Activated CD4-positive, alpha-beta T cell treated with anti-CD3 and anti-CD28 coated beads for 36 hours (primary cell): ENCODE results near the gene POLR1B. TPM values are rescaled to one million over a fixed set of nuclear protein-coding genes. Genes with fewer than 3 reads are reported as not detected.
"Not testable (repeated sequence)": the region's sequence is repeated elsewhere in the genome, so short reads cannot be mapped to it uniquely, and the experiment has no call there.

Experiments
- ATAC-seq: fragments of 200-7000 bp; cut with Tn5 transposase; one replicate; pipeline ENCODE4 v1.10.0; 2021; ENCODE audit warnings: mild to moderate bottlenecking, moderate library complexity
- CTCF ChIA-PET: fragments of 350-600 bp; sonication (Branson Sonifier 250); formaldehyde crosslinking; loops from one replicate; lab custom pipeline; 2021; ENCODE audit warnings: antibody characterized with exemption; lab: Charles Lee
- POLR2A ChIA-PET: fragments of 350-600 bp; sonication (Branson Sonifier 250); formaldehyde crosslinking; loops from one replicate; lab custom pipeline; 2021; ENCODE audit warnings: antibody characterized with exemption, inconsistent platforms; lab: Charles Lee
- DNase-seq: peaks from one replicate; pipeline ENCODE4 v3.0.0-alpha.2; 2020
- H3K27ac Mint-ChIP-seq: one replicate; pipeline ENCODE4 v1.8.0; 2021; ENCODE audit warnings: mixed read lengths
- H3K27me3 Mint-ChIP-seq: one replicate; pipeline ENCODE4 v1.8.0; 2021; ENCODE audit warnings: mixed read lengths
- H3K36me3 Mint-ChIP-seq: one replicate; pipeline ENCODE4 v1.8.0; 2021; ENCODE audit warnings: low read depth, mixed read lengths
- H3K4me1 Mint-ChIP-seq: one replicate; pipeline ENCODE4 v1.8.0; 2021; ENCODE audit warnings: mixed read lengths
- H3K4me3 Mint-ChIP-seq: one replicate; pipeline ENCODE4 v1.8.0; 2021; ENCODE audit warnings: mild to moderate bottlenecking, moderate library complexity, mixed read lengths
- H3K9me3 Mint-ChIP-seq: one replicate; pipeline ENCODE4 v1.8.0; 2021; ENCODE audit warnings: low read depth, mixed read lengths
- intact Hi-C, 2 experiments: fragments of 100-400 bp; cut with DNase I in 1 of 2; cut with micrococcal nuclease in 1 of 2; formaldehyde crosslinking; loops; one replicate each; pipeline versions ENCODE4 v1.14.2 to v1.15.1; 2022 to 2024; cut with DNase I, micrococcal nuclease
- total RNA-seq, 2 experiments: library from RNA; stranded (reverse); gene quantifications; one replicate each; pipeline ENCODE4 v1.2.3, GENCODE V29; 2021

POLR1B gene
- total RNA-seq = 10 to 100 TPM; 47.0 to 63.3 TPM

- Mint-ChIP-seq H3K36me3 (peaks cover 11% of the 10 kb centered on the region), H3K9me3 (no peaks in the 10 kb centered on the region), H3K27me3 (no peaks in the 10 kb centered on the region), H3K4me1 (peaks cover 18% of the 10 kb centered on the region), H3K4me3 (no peak within 1 kb of the TSS), H3K27ac (no peak within 1 kb of the TSS)
- POLR2A ChIA-PET = interaction anchor here (1.2 kb wide), 1 partner anchor 104 kb away, joined by 3 read pairs; the partner anchor contains the start of gene SLC20A1
- peak; percentile 87 for DNase-seq
- intact Hi-C loops = loop anchor here (1.0 to 10.0 kb wide), 11 partner anchors 42 to 659 kb away; partner anchors contain the start of genes CHCHD5 (in 2 of the 2), SLC20A1 (in 2 of the 2), ZC3H6 (in 2 of the 2) and ZC3H8 (in 2 of the 2)
- CTCF ChIA-PET = interaction anchor here (0.7 to 1.6 kb wide), 4 partner anchors 31 to 452 kb away, joined by 3 to 5 read pairs (median 4); no protein-coding TSS in a partner anchor
- peak; percentile 85 for ATAC-seq
Observed at GRCh38 chr2:112542123-112542983, at the start of gene POLR1B. Gene POLR1B, plus strand, starts transcription at chr2:112542465. Its CDS starts 30 bp downstream, at chr2:112542495.

GRCh38 chr2:112493048-112493447, 49.2 kb upstream of the POLR1B start:
- no peak for DNase-seq
- POLR2A ChIA-PET = no interaction called here
- CTCF ChIA-PET = interaction anchor here (0.6 to 2.1 kb wide), 3 partner anchors 12 to 787 kb away, joined by 3 to 6 read pairs (median 5); partner anchors contain the start of gene CHCHD5
- intact Hi-C loops = no loop called here
- H3K27ac Mint-ChIP-seq = no peak overlapping the region
- no peak overlapping the region for H3K4me3 Mint-ChIP-seq
- no peaks in the 10 kb centered on the region for H3K4me1 Mint-ChIP-seq
- H3K27me3 Mint-ChIP-seq = no peaks in the 10 kb centered on the region
- H3K9me3 Mint-ChIP-seq = no peaks in the 10 kb centered on the region
- H3K36me3 Mint-ChIP-seq = peaks cover 9% of the 10 kb centered on the region
- ATAC-seq = no peak

GRCh38 chr2:112493858-112494648, 48.2 kb upstream of the POLR1B start:
- Mint-ChIP-seq H3K27ac (no peak overlapping the region), H3K4me1 (no peaks in the 10 kb centered on the region), H3K4me3 (no peak overlapping the region), H3K9me3 (no peaks in the 10 kb centered on the region), H3K36me3 (peaks cover 7% of the 10 kb centered on the region), H3K27me3 (no peaks in the 10 kb centered on the region)
- intact Hi-C loops = no loop called here
- POLR2A ChIA-PET = no interaction called here
- CTCF ChIA-PET = interaction anchor here (0.6 to 1.9 kb wide), 3 partner anchors 13 to 137 kb away, joined by 3 to 5 read pairs (median 3); no protein-coding TSS in a partner anchor
- ATAC-seq (no peak), DNase-seq (no peak)

- DNase-seq (no peak), ATAC-seq (no peak)
- Mint-ChIP-seq H3K4me3 (no peak overlapping the region), H3K9me3 (no peaks in the 10 kb centered on the region), H3K4me1 (no peaks in the 10 kb centered on the region), H3K36me3 (peaks cover 7% of the 10 kb centered on the region), H3K27me3 (no peaks in the 10 kb centered on the region), H3K27ac (no peak overlapping the region)
- intact Hi-C loops = no loop called here
- ChIA-PET POLR2A (no interaction called here), CTCF (interaction anchor here (0.6 kb wide), 1 partner anchor 88 kb away, joined by 3 read pairs; no protein-coding TSS in a partner anchor)
Observed at GRCh38 chr2:112494828-112495227, 47.4 kb upstream of the POLR1B start.

DNA sequence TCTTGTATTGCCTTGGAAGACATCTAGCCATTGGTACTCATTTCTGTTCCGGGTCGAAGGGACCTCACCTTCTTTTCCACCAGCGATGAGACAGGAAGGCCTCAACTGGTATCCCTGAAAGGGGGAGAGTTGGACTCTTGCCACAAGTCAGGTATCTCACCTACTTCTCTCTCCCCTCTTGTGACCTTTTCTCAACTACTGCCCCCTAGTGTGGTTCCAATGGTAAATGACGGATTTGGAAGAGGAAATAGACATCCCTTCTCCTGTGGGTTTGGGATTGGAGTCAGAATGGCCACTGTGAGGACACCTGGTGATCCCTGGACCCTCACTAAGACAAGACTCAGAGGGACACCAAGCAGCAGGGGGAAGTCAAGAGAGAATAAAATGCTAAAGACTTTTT, 46.4 kb upstream of the POLR1B start:
- DNase-seq, H3K27ac Mint-ChIP-seq, ATAC-seq, CTCF ChIA-PET, H3K4me3 Mint-ChIP-seq, intact Hi-C loops, POLR2A ChIA-PET, H3K9me3 Mint-ChIP-seq, H3K27me3 Mint-ChIP-seq, H3K36me3 Mint-ChIP-seq, H3K4me1 Mint-ChIP-seq: not testable (repeated sequence)

GRCh38 chr2:112500850-112501484, 41.3 kb upstream of the POLR1B start:
- H3K27ac Mint-ChIP-seq, H3K9me3 Mint-ChIP-seq, H3K4me3 Mint-ChIP-seq, H3K4me1 Mint-ChIP-seq, POLR2A ChIA-PET, H3K27me3 Mint-ChIP-seq: not testable (repeated sequence)
- ATAC-seq (peak; percentile 83), DNase-seq (peak; percentile 66)
- intact Hi-C loops = loop anchor here (5.0 kb wide), 1 partner anchor 379 kb away; no protein-coding TSS in a partner anchor
- CTCF ChIA-PET = interaction anchor here (1.1 to 2.6 kb wide), 5 partner anchors 9 to 379 kb away, joined by 3 to 12 read pairs (median 4); no protein-coding TSS in a partner anchor
- H3K36me3 Mint-ChIP-seq = peaks cover 14% of the 10 kb centered on the region

DNA sequence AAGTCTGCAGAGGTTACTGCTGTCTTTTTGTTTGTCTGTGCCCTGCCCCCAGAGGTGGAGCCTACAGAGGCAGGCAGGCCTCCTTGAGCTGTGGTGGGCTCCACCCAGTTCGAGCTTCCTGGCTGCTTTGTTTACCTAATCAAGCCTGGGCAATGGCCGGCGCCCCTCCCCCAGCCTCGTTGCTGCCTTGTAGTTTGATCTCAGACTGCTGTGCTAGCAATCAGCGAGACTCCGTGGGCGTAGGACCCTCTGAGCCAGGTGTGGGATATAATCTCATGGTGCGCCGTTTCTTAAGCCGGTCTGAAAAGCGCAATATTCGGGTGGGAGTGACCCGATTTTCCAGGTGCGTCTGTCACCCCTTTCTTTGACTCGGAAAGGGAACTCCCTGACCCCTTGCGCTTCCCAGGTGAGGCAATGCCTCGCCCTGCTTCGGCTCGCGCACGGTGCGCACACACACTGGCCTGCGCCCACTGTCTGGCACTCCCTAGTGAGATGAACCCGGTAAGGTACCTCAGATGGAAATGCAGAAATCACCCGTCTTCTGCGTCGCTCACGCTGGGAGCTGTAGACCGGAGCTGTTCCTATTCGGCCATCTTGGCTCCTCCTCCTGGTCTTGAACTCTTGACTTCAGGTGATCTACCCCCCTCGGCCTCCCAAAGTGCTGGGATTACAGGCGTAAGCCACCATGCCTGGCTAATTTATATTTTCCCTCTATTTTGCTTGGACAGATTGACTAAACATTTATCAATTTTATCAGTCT, 32.8 kb upstream of the POLR1B start:
- intact Hi-C loops, H3K4me3 Mint-ChIP-seq, H3K27me3 Mint-ChIP-seq, ATAC-seq, H3K4me1 Mint-ChIP-seq, DNase-seq, H3K27ac Mint-ChIP-seq, H3K9me3 Mint-ChIP-seq: not testable (repeated sequence)
- H3K36me3 Mint-ChIP-seq = peaks cover 11% of the 10 kb centered on the region
- ChIA-PET CTCF (interaction anchor here (0.8 kb wide), 1 partner anchor 8 kb away, joined by 4 read pairs; no protein-coding TSS in a partner anchor), POLR2A (interaction anchor here (0.6 kb wide), 1 partner anchor 18 kb away, joined by 11 read pairs; no protein-coding TSS in a partner anchor)

DNA sequence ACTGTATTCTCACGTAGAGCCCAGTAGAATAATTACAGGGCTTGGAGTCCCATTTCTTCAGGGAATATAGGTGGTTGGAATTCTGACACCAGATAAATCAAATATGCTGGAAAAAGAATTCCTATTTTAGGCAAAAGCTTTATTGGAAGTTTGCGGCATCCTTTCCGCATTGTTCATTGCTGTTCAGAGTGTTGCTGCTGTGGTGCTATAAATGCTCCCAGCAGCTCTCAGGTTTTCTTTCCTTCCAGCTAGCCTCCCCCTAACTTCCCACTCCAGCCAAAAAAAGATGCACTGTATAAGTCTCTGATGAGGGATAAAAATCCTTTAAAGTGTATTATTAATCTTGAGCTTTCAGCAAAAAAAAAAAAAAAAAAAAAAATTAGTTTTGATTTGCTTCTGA, 25.5 kb upstream of the POLR1B start:
- intact Hi-C loops = no loop called here
- Mint-ChIP-seq H3K27me3 (no peaks in the 10 kb centered on the region), H3K4me3 (no peak overlapping the region), H3K27ac (no peak overlapping the region), H3K36me3 (peaks cover 39% of the 10 kb centered on the region), H3K9me3 (no peaks in the 10 kb centered on the region), H3K4me1 (no peaks in the 10 kb centered on the region)
- ChIA-PET POLR2A (no interaction called here), CTCF (no interaction called here)
- DNase-seq (no peak), ATAC-seq (no peak)

GRCh38 chr2:112518807-112519206, 23.5 kb upstream of the POLR1B start:
- ChIA-PET POLR2A (no interaction called here), CTCF (no interaction called here)
- intact Hi-C loops = no loop called here
- no peaks in the 10 kb centered on the region for H3K9me3 Mint-ChIP-seq
- no peaks in the 10 kb centered on the region for H3K27me3 Mint-ChIP-seq
- H3K4me3 Mint-ChIP-seq = no peak overlapping the region
- peaks cover 53% of the 10 kb centered on the region for H3K36me3 Mint-ChIP-seq
- H3K4me1 Mint-ChIP-seq = no peaks in the 10 kb centered on the region
- ATAC-seq = no peak
- no peak for DNase-seq
- H3K27ac Mint-ChIP-seq = no peak overlapping the region

GRCh38 chr2:112519506-112519905, 22.8 kb upstream of the POLR1B start:
- CTCF ChIA-PET = no interaction called here
- POLR2A ChIA-PET = no interaction called here
- H3K9me3 Mint-ChIP-seq = no peaks in the 10 kb centered on the region
- H3K4me1 Mint-ChIP-seq = no peaks in the 10 kb centered on the region
- no peak overlapping the region for H3K4me3 Mint-ChIP-seq
- no peak overlapping the region for H3K27ac Mint-ChIP-seq
- H3K27me3 Mint-ChIP-seq = no peaks in the 10 kb centered on the region
- ATAC-seq (no peak), DNase-seq (no peak)
- H3K36me3 Mint-ChIP-seq = peaks cover 57% of the 10 kb centered on the region
- intact Hi-C loops = no loop called here
